NCI-H1417 (cell line): ENCODE measurements around the gene KRT84.

Source experiments
- DNase-seq, 3 experiments: peaks; one replicate each; lab custom pipeline; 2025; lab: John Stamatoyannopoulos, UW

Gene KRT84

DNA sequence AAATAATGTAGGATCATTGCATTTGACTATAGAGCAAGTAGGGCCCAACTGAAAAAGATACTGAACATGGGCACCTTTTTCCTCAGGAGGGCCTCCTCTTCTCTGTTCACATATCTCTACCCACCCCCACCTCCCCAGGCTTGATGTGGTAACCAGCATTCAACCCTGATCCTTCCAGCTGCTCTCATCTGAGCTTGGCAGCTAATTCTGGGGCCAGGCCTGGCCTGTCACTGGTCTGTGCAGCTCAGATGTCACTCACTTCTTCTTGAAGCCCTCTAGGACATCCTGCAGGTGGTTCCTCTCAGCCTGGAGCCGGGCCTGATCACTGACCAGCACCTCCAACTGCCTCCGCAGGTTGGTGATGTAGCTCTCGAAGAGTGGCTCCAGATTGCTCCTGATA is 2.1 kb downstream of the KRT84 start:
- no peak for DNase-seq

- no peak for DNase-seq
Measured at GRCh38 chr12:52382854-52383253, 2.6 kb downstream of the KRT84 start.

DNA sequence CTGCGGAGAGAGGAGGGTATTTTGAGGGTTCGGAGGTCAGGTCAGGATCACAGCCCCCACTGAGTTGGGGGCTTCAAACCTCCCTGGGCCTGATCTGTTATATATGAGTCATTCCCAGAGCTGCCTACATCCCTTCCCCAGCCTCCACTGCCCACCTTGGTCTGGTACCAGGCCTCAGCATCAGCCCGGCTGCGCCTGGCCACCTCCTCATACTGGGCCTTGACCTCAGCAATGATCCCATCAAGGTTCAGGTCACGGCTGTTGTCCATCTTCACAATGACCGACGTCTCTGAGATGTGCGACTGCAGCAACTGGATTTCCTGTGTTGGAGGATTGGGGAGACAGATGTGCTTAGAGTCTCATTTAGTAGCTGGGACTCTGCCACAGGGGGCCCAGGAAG is 4.2 kb downstream of the KRT84 start:
- no peak for DNase-seq

- DNase-seq, result peak in 2 of 3 experiments; percentile 32 to 39
Measured at GRCh38 chr12:52380271-52380694, 5.2 kb downstream of the KRT84 start.

- DNase-seq, result no peak
Measured at GRCh38 chr12:52379536-52379935, 5.9 kb downstream of the KRT84 start.

- DNase-seq, result no peak
Measured at GRCh38 chr12:52378091-52378490, 7.4 kb downstream of the KRT84 start.

- no peak for DNase-seq
Measured at GRCh38 chr12:52377266-52377665, 8.2 kb downstream of the KRT84 start.

GRCh38 chr12:52372216-52373154 is 13.0 kb downstream of the KRT84 start:
- DNase-seq, result peak; percentile 69 to 88 (median 80)

DNA sequence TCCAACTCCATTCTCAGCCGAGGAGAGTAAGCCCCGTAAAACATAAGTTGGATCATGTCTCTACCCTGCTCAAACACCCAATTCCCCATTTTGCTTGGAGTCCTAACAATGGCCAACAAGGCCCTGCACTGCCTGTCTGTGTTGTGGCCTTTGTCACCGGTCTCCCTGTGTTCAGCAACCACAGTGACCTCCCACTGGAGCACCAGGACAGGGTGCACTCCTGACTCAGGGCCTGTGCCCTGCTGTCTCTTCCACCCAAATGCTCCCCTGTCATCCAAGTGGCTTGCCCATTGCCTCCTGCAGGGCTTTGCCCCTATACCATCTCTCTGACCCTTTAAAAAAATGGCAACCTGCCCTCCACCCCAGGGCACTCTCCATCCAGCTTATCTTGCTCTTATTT is 13.7 kb downstream of the KRT84 start:
- no peak for DNase-seq

DNA sequence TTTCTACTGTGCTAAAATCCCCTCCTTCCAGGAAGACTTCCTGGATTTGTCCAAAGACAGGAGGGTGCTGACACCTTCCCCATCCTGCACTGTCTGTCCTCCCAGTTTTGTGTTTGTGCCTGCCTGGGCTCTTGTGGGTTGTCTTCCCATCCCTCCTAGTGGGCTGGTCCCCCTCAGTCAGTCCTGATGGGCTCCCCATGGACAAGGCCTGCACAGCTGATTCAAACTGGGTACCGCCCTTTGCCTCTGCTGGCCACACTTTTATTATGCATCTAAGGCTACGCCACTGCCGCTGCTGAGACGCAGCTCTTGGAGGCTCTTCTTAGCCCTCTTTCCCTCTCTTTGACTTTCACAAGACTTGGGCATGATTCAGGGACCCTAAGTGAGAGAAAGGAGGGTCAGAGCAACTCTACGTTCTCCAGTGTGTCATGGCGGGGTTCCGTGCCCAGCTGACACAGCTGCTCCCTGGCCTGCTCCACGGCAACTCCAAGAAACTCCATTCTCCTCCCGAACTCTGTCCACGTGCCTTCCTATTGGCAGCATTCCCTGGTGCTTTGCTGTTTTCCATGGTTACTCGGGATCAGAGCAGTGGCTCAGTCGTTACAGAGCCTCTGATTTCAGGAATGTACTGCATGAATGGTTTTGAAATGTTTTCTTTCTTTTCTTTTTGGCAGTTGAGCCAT is 14.4 kb downstream of the KRT84 start:
- DNase-seq, result no peak

GRCh38 chr12:52369809-52370208 is 15.6 kb downstream of the KRT84 start:
- no peak for DNase-seq

DNA sequence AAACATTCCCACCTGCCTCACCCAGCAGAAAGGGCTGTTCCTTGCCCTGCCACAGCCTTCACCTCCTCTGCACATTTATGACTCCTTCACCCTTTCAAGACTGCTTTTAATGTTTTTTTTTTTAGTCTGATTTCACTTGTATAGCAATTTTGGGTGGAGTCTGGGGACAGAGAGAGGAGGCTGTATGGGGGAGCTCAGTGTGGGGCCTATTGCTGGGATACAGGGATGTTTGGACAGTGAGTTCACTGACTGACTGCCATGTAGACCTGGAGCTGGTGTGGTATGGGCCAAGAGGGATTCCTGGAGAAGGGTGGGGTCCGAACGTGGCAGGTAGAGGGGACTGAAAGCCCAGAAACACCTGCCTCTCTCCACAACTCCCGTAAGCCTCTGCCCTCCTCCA is 16.2 kb downstream of the KRT84 start:
- no peak for DNase-seq

DNA sequence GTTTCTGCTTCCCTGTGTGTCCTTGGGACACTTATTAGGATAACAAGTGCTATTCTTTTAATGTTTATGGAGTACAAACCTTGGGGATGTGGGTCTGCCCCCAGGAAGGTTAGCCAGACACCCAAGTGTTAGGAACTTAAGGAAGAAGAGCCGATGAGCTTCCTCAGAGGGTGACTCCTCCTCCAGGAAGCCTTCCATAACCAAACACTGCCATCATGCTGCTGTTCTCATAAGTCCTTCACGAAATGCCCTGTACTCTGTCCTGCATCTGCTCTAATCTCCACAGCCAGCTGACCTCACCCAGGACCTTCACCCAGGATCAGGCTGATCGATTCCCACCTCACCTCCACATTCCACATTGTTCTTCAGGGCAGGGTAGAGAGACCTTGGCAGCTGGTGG is 16.9 kb downstream of the KRT84 start:
- DNase-seq, result no peak

DNA sequence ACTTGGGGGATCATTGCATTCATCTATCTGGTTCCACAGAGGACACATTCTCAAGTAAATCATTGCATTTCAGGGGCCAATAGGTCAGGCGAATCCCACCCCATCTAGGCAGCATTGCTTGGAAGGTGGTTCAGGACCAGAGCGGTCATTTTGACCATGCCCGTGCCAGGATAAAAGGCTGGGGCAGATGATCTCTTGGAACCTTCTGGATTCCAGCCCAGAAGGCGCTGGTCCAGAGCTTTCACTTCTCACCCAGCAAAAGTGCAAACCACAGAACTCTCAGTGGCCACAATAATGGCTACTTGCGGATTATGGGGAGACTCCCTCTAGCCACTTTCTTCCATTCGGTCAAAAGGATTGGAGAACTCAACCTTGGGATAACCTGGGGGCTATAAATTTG is 17.6 kb downstream of the KRT84 start:
- no peak for DNase-seq

DNA sequence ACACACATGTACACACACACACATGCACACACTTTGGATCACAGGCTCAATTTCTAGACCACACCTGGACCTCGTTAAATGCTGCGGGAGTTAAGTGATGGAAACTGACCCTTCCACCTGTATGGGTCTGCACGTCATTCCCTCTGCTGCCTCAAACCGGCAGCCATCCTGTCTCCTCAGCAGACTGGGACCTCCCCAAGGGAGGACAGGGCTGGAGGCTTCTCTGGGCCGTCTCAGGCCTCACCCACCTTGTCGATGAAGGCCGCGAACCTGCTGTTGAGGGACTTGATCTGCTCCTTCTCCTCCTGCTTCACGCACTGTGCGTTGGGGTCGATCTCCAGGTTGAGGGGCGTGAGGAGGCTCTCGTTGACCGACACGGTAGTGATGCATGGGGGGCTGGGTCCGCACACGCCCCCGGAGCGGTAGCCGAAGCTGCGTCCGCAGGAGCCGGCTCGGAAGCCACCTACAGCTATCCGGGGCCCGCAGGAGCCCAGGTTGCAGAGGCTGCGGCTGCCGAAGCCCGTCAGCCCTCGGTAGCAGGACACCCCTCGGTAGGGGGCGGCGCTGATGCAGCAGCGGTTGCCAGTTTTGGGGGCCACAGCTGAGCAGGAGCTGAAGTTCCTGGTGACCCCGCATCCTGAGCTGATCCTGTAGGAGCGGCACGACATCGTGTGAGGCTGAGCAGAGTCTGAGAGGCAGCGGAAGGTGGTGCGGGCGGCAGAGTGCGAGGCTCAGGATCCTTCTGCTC is 18.5 kb downstream of the KRT84 start, which contains the start of gene KRT85:
KRT85 (minus strand) TSS at position 744 of the 748 bp plus-strand sequence; CDS start at position 668, 76 bp downstream.
- DNase-seq, result no peak

GRCh38 chr12:52364901-52365489 is 20.5 kb downstream of the KRT84 start:
- DNase-seq, result peak in 2 of 3 experiments; percentile 25 to 49

- no peak for DNase-seq
Measured at GRCh38 chr12:52364061-52364460, 21.4 kb downstream of the KRT84 start.

- DNase-seq, result no peak
Measured at GRCh38 chr12:52363111-52363679, 22.3 kb downstream of the KRT84 start.

- no peak for DNase-seq
Measured at GRCh38 chr12:52362118-52362726, 23.2 kb downstream of the KRT84 start.

GRCh38 chr12:52361553-52361952 is 23.9 kb downstream of the KRT84 start:
- no peak for DNase-seq

- DNase-seq, result no peak
Measured at GRCh38 chr12:52360663-52361271, 24.7 kb downstream of the KRT84 start.
